Nephron (organoid): ENCODE measurements around the gene DUSP7.

Experiments
- H3K27ac Mint-ChIP-seq, 3 experiments: 2 replicates each; pipeline ENCODE4 v1.8.0; 2020; ENCODE audit warnings: mixed read lengths in 3 of 3, mild to moderate bottlenecking in 2 of 3, moderate library complexity in 1 of 3
- H3K27me3 Mint-ChIP-seq: 2 replicates; pipeline ENCODE4 v1.8.0; 2021; ENCODE audit warnings: low read depth, mild to moderate bottlenecking, moderate library complexity, mixed read lengths
- H3K36me3 Mint-ChIP-seq: 2 replicates; pipeline ENCODE4 v1.8.0; 2020; ENCODE audit warnings: low read depth, mixed read lengths
- H3K4me1 Mint-ChIP-seq: 2 replicates; pipeline ENCODE4 v1.8.0; 2020; ENCODE audit warnings: mixed read lengths
- H3K4me3 Mint-ChIP-seq, 3 experiments: 2 replicates each; pipeline ENCODE4 v1.8.0; 2020; ENCODE audit warnings: mild to moderate bottlenecking in 3 of 3, mixed read lengths in 3 of 3, moderate library complexity in 2 of 3
- H3K9me3 Mint-ChIP-seq: 2 replicates; pipeline ENCODE4 v1.8.0; 2020; ENCODE audit warnings: mixed read lengths
- TF ChIP-seq, protein P1 (sequence below), 3 experiments: fragments of 200-600 bp; sonication (generic); IDR thresholded peaks; one replicate each; pipeline ENCODE4 v1.5.0; 2021; ENCODE audit warnings: antibody characterized with exemption in 3 of 3; ENCODE audit not compliant: unreplicated experiment in 3 of 3

DUSP7 gene

DNA sequence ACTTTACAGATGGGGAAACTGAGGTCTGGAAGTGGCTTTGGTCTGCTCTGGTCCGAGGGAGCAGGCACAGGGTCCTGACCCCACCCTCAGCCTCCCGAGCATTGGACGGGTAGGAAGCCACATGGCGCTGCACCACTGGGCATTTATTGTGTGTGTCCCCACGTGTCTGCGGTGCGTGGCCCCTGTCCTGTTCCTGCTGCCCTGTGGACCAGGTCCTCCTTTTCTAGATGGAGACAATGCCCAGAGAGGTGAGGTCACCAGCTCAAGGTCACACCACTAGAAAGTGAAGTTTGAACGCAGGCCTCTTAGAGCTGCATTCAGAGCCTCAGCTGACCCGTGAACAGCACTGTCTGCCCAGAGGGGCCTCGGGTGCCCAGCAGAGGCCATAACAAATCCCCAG, 26.8 kb downstream of the DUSP7 start:
- H3K36me3 Mint-ChIP-seq: no peaks in the 10 kb centered on the region

GRCh38 chr3:52029053-52029452, 27.3 kb downstream of the DUSP7 start:
- Mint-ChIP-seq H3K4me3 (no peak overlapping the region), H3K27ac (no peak overlapping the region), H3K9me3 (no peaks in the 10 kb centered on the region), H3K36me3 (no peaks in the 10 kb centered on the region), H3K27me3 (peaks cover 7% of the 10 kb centered on the region), H3K4me1 (peaks cover 51% of the 10 kb centered on the region)
- TF ChIP-seq, protein P1, sequence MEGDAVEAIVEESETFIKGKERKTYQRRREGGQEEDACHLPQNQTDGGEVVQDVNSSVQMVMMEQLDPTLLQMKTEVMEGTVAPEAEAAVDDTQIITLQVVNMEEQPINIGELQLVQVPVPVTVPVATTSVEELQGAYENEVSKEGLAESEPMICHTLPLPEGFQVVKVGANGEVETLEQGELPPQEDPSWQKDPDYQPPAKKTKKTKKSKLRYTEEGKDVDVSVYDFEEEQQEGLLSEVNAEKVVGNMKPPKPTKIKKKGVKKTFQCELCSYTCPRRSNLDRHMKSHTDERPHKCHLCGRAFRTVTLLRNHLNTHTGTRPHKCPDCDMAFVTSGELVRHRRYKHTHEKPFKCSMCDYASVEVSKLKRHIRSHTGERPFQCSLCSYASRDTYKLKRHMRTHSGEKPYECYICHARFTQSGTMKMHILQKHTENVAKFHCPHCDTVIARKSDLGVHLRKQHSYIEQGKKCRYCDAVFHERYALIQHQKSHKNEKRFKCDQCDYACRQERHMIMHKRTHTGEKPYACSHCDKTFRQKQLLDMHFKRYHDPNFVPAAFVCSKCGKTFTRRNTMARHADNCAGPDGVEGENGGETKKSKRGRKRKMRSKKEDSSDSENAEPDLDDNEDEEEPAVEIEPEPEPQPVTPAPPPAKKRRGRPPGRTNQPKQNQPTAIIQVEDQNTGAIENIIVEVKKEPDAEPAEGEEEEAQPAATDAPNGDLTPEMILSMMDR (IDR thresholded peaks at IDR 0.05; ENCODE audit: unreplicated experiment in 3 of 3): no peak

More for the DNA sequence above, 26.8 kb downstream of the DUSP7 start:
- Mint-ChIP-seq H3K27me3 (peaks cover 7% of the 10 kb centered on the region), H3K27ac (no peak overlapping the region), H3K4me1 (peaks cover 47% of the 10 kb centered on the region), H3K9me3 (no peaks in the 10 kb centered on the region), H3K4me3 (no peak overlapping the region)
- TF ChIP-seq, protein P1 (IDR thresholded peaks at IDR 0.05; ENCODE audit: unreplicated experiment in 3 of 3): no peak

GRCh38 chr3:52028572-52028971, 27.8 kb downstream of the DUSP7 start:
- H3K27me3 Mint-ChIP-seq: peaks cover 7% of the 10 kb centered on the region
- peaks cover 52% of the 10 kb centered on the region for H3K4me1 Mint-ChIP-seq
- no peaks in the 10 kb centered on the region for H3K9me3 Mint-ChIP-seq
- TF ChIP-seq, protein P1 (IDR thresholded peaks at IDR 0.05; ENCODE audit: unreplicated experiment in 3 of 3): no peak
- no peaks in the 10 kb centered on the region for H3K36me3 Mint-ChIP-seq
- H3K4me3 Mint-ChIP-seq: no peak overlapping the region
- no peak overlapping the region for H3K27ac Mint-ChIP-seq

GRCh38 chr3:52026041-52026440, 30.3 kb downstream of the DUSP7 start:
- Mint-ChIP-seq H3K9me3 (no peaks in the 10 kb centered on the region), H3K4me3 (peak overlapping the region in 2 of 3 experiments; percentile 2 to 25), H3K27ac (peak overlapping the region; percentile 47 to 72 (median 68)), H3K36me3 (no peaks in the 10 kb centered on the region), H3K4me1 (peaks cover 60% of the 10 kb centered on the region), H3K27me3 (peaks cover 4% of the 10 kb centered on the region)
- TF ChIP-seq, protein P1 (IDR thresholded peaks at IDR 0.05; ENCODE audit: unreplicated experiment in 3 of 3): no peak

- Mint-ChIP-seq H3K9me3 (no peaks in the 10 kb centered on the region), H3K36me3 (no peaks in the 10 kb centered on the region), H3K27me3 (peaks cover 4% of the 10 kb centered on the region), H3K27ac (peak overlapping the region in 2 of 3 experiments; percentile 47 to 68), H3K4me3 (no peak overlapping the region), H3K4me1 (peaks cover 63% of the 10 kb centered on the region)
- TF ChIP-seq, protein P1 (IDR thresholded peaks at IDR 0.05; ENCODE audit: unreplicated experiment in 3 of 3): no peak
Measured at GRCh38 chr3:52025453-52025852, 30.9 kb downstream of the DUSP7 start.

- peak overlapping the region in 2 of 3 experiments; percentile 54 to 62 for H3K27ac Mint-ChIP-seq
- H3K27me3 Mint-ChIP-seq: no peaks in the 10 kb centered on the region
Measured at GRCh38 chr3:52024765-52025452, 31.5 kb downstream of the DUSP7 start.

More at GRCh38 chr3:52024765-52025452, 31.5 kb downstream of the DUSP7 start:
- H3K9me3 Mint-ChIP-seq: no peaks in the 10 kb centered on the region
- peaks cover 60% of the 10 kb centered on the region for H3K4me1 Mint-ChIP-seq
- H3K4me3 Mint-ChIP-seq: no peak overlapping the region
- TF ChIP-seq, protein P1 (IDR thresholded peaks at IDR 0.05; ENCODE audit: unreplicated experiment in 3 of 3): no peak
- H3K36me3 Mint-ChIP-seq: no peaks in the 10 kb centered on the region
